SK-N-SH treated with all-trans-retinoic acid at 6 μM for 48 hours (cell line): ENCODE data around the gene MS4A2.

Experiments
- ATAC-seq: fragments of 200-7000 bp; cut with Tn5 transposase; 3 replicates; pipeline ENCODE4 v1.9.1; 2020; ENCODE audit warnings: mild to moderate bottlenecking, moderate library complexity
- ARNTL ChIP-seq: fragments of 450-650 bp; formaldehyde crosslinking; IDR thresholded peaks from 2 replicates; pipeline ENCODE4 v1.5.0; 2020; ENCODE audit warnings: low read depth, mild to moderate bottlenecking, moderate library complexity, borderline replicate concordance
- BACH2 ChIP-seq: fragments of 250-450 bp; sonication (Bioruptor Pico); IDR thresholded peaks from 2 replicates; pipeline ENCODE4 v1.9.0; 2021; ENCODE audit warnings: mild to moderate bottlenecking, borderline replicate concordance
- CREB5 ChIP-seq: fragments of 250-450 bp; sonication (Bioruptor Pico); IDR thresholded peaks from 2 replicates; pipeline ENCODE4 v1.5.1; 2020; ENCODE audit warnings: low read depth, mild to moderate bottlenecking, moderate library complexity
- CSDC2 ChIP-seq: fragments of 250-450 bp; sonication (Bioruptor Pico); IDR thresholded peaks from 2 replicates; pipeline ENCODE4 v1.5.0; 2020; ENCODE audit warnings: mild to moderate bottlenecking, moderate library complexity
- ESRRG ChIP-seq: fragments of 250-450 bp; sonication (Bioruptor Pico); IDR thresholded peaks from 2 replicates; pipeline ENCODE4 v1.6.1; 2021; ENCODE audit warnings: mild to moderate bottlenecking
- GLIS3 ChIP-seq: fragments of 250-450 bp; sonication (Bioruptor Pico); IDR thresholded peaks from 2 replicates; pipeline ENCODE4 v1.5.0; 2020; ENCODE audit warnings: mild to moderate bottlenecking, moderate library complexity
- ISL1 ChIP-seq: fragments of 250-450 bp; sonication (Bioruptor Pico); IDR thresholded peaks from 2 replicates; pipeline ENCODE4 v2.1.2; 2022; ENCODE audit warnings: mild to moderate bottlenecking, moderate library complexity
- OSR1 ChIP-seq: fragments of 250-450 bp; sonication (Bioruptor Pico); IDR thresholded peaks from 2 replicates; pipeline ENCODE4 v1.8.0; 2022; ENCODE audit warnings: moderate library complexity, mild to moderate bottlenecking, inconsistent platforms
- PATZ1 ChIP-seq: fragments of 250-450 bp; sonication (Bioruptor Pico); IDR thresholded peaks from 2 replicates; pipeline ENCODE4 v1.8.0; 2020; ENCODE audit warnings: mild to moderate bottlenecking, moderate library complexity, borderline replicate concordance
- POU6F1 ChIP-seq: fragments of 250-450 bp; sonication (Bioruptor Pico); IDR thresholded peaks from 2 replicates; pipeline ENCODE4 v1.8.0; 2021; ENCODE audit warnings: low read depth, mild to moderate bottlenecking, moderate library complexity, borderline replicate concordance
- PPARA ChIP-seq: fragments of 250-450 bp; sonication (Bioruptor Pico); IDR thresholded peaks from 2 replicates; pipeline ENCODE4 v1.5.0; 2020; ENCODE audit warnings: mild to moderate bottlenecking, borderline replicate concordance
- RARB ChIP-seq: fragments of 250-450 bp; sonication (Bioruptor Pico); IDR thresholded peaks from 2 replicates; pipeline ENCODE4 v1.8.0; 2021; ENCODE audit warnings: mild to moderate bottlenecking, moderate library complexity
- SNAI2 ChIP-seq: fragments of 250-450 bp; sonication (Bioruptor Pico); IDR thresholded peaks from 2 replicates; pipeline ENCODE4 v1.5.0; 2020; ENCODE audit warnings: mild to moderate bottlenecking, moderate library complexity
- TCF4 ChIP-seq: fragments of 250-450 bp; sonication (Bioruptor Pico); IDR thresholded peaks from 2 replicates; pipeline ENCODE4 v1.8.0; 2021; ENCODE audit warnings: mild to moderate bottlenecking, moderate library complexity, borderline replicate concordance
- TOX ChIP-seq: fragments of 250-450 bp; sonication (Bioruptor Pico); IDR thresholded peaks from 2 replicates; pipeline ENCODE4 v1.8.0; 2021; ENCODE audit warnings: mild to moderate bottlenecking, moderate library complexity, borderline replicate concordance
- ZC3H10 ChIP-seq: fragments of 250-450 bp; sonication (Bioruptor Pico); IDR thresholded peaks from 2 replicates; pipeline ENCODE4 v1.5.1; 2021; ENCODE audit warnings: mild to moderate bottlenecking, moderate library complexity
- ZFP3 ChIP-seq: fragments of 250-450 bp; sonication (Bioruptor Pico); IDR thresholded peaks from 2 replicates; pipeline ENCODE4 v1.5.0; 2020; ENCODE audit warnings: mild to moderate bottlenecking, moderate library complexity
- ZFP30 ChIP-seq: fragments of 450-650 bp; formaldehyde crosslinking; IDR thresholded peaks from 2 replicates; pipeline ENCODE4 v1.5.0; 2022; ENCODE audit warnings: mild to moderate bottlenecking, moderate library complexity
- ZNF565 ChIP-seq: fragments of 450-650 bp; formaldehyde crosslinking; conservative IDR thresholded peaks from 2 replicates; pipeline ENCODE4 v1.5.0; 2020; ENCODE audit warnings: low read depth, mild to moderate bottlenecking, moderate library complexity
- ZNF70 ChIP-seq: fragments of 450-650 bp; formaldehyde crosslinking; IDR thresholded peaks from 2 replicates; pipeline ENCODE4 v1.5.0; 2020; ENCODE audit warnings: mild to moderate bottlenecking, moderate library complexity
- ZNF8 ChIP-seq: fragments of 450-650 bp; formaldehyde crosslinking; IDR thresholded peaks from 2 replicates; pipeline ENCODE4 v1.5.0; 2020; ENCODE audit warnings: mild to moderate bottlenecking, moderate library complexity
- TF ChIP-seq, protein P1 (sequence below): fragments of 250-450 bp; sonication (Bioruptor Pico); IDR thresholded peaks from 2 replicates; pipeline ENCODE4 v1.5.0; 2020; ENCODE audit warnings: mild to moderate bottlenecking, moderate library complexity

Gene MS4A2

GRCh38 chr11:60077216-60077817 is 11.1 kb upstream of the MS4A2 start:
- no peak for ATAC-seq
- no peak for TF ChIP-seq SNAI2 (CRISPR knock-in tag)
- no peak for TF ChIP-seq OSR1 (CRISPR knock-in tag)
- TF ChIP-seq ZFP3 (CRISPR knock-in tag) = no peak
- TF ChIP-seq ARNTL = no peak
- no peak for TF ChIP-seq CSDC2 (CRISPR knock-in tag)
- no peak for TF ChIP-seq CREB5 (CRISPR knock-in tag)
- TF ChIP-seq GLIS3 (CRISPR knock-in tag) = no peak
- TF ChIP-seq ZFP30 (CRISPR knock-in tag) = no peak
- TF ChIP-seq PATZ1 (CRISPR knock-in tag) = no peak
- no peak for TF ChIP-seq BACH2
- no peak for TF ChIP-seq ISL1 (CRISPR knock-in tag)
- no peak for TF ChIP-seq ZNF565 (CRISPR knock-in tag)
- TF ChIP-seq ZNF8 (CRISPR knock-in tag) = no peak
- TF ChIP-seq TCF4 (CRISPR knock-in tag) = no peak
- TF ChIP-seq TOX (CRISPR knock-in tag) = no peak
- TF ChIP-seq RARB (CRISPR knock-in tag) = no peak

DNA sequence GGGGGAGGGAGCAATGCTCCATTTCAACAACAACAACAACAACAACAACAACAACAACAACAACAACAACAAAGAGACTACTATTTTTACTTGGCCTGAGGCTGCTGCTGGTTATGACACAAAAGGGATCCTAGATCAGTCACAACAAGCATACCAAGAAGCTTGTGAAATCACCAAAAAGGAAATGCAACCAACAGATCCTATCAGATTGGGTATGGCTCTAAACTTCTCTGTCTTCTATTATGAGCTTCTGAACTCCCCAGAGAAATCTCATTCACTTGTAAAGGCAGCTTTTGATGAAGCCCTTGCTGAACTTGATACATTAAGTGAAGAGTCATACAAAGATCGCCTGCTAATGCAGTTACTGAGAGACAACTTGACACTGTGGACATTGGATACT is 10.5 kb upstream of the MS4A2 start:
- no peak for ATAC-seq
- TF ChIP-seq ZNF70 (CRISPR knock-in tag) = no peak
- TF ChIP-seq ZFP3 (CRISPR knock-in tag) = no peak
- TF ChIP-seq CSDC2 (CRISPR knock-in tag) = no peak
- no peak for TF ChIP-seq POU6F1 (CRISPR knock-in tag)
- TF ChIP-seq RARB (CRISPR knock-in tag) = no peak
- no peak for TF ChIP-seq TCF4 (CRISPR knock-in tag)
- no peak for TF ChIP-seq ZC3H10

GRCh38 chr11:60078745-60079144 is 9.7 kb upstream of the MS4A2 start:
- no peak for TF ChIP-seq ZNF565 (CRISPR knock-in tag)
- TF ChIP-seq BACH2 = no peak
- no peak for ATAC-seq

- TF ChIP-seq ZNF565 (CRISPR knock-in tag) (no peak), ISL1 (CRISPR knock-in tag) (no peak), ARNTL (no peak), ZFP30 (CRISPR knock-in tag) (no peak), ZNF70 (CRISPR knock-in tag) (no peak), PPARA (no peak), PATZ1 (CRISPR knock-in tag) (no peak), RARB (CRISPR knock-in tag) (no peak), OSR1 (CRISPR knock-in tag) (no peak), ZFP3 (CRISPR knock-in tag) (no peak), ZNF8 (CRISPR knock-in tag) (no peak), POU6F1 (CRISPR knock-in tag) (no peak), SNAI2 (CRISPR knock-in tag) (no peak), CSDC2 (CRISPR knock-in tag) (no peak), CREB5 (CRISPR knock-in tag) (no peak), ESRRG (CRISPR knock-in tag) (no peak), ZC3H10 (no peak), GLIS3 (CRISPR knock-in tag) (no peak)
- TF ChIP-seq, protein P1, sequence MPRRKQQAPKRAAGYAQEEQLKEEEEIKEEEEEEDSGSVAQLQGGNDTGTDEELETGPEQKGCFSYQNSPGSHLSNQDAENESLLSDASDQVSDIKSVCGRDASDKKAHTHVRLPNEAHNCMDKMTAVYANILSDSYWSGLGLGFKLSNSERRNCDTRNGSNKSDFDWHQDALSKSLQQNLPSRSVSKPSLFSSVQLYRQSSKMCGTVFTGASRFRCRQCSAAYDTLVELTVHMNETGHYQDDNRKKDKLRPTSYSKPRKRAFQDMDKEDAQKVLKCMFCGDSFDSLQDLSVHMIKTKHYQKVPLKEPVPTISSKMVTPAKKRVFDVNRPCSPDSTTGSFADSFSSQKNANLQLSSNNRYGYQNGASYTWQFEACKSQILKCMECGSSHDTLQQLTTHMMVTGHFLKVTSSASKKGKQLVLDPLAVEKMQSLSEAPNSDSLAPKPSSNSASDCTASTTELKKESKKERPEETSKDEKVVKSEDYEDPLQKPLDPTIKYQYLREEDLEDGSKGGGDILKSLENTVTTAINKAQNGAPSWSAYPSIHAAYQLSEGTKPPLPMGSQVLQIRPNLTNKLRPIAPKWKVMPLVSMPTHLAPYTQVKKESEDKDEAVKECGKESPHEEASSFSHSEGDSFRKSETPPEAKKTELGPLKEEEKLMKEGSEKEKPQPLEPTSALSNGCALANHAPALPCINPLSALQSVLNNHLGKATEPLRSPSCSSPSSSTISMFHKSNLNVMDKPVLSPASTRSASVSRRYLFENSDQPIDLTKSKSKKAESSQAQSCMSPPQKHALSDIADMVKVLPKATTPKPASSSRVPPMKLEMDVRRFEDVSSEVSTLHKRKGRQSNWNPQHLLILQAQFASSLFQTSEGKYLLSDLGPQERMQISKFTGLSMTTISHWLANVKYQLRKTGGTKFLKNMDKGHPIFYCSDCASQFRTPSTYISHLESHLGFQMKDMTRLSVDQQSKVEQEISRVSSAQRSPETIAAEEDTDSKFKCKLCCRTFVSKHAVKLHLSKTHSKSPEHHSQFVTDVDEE (CRISPR knock-in tag) = no peak
- no peak for ATAC-seq
Measured at GRCh38 chr11:60080535-60080934, 7.9 kb upstream of the MS4A2 start.
